HG02852 (cell line): Measurements from ENCODE around the gene LGSN.
"Not testable (repeated sequence)": the region's sequence is repeated elsewhere in the genome, so short reads cannot be mapped to it uniquely, and the experiment has no call there.

ENCODE experiments used
- ATAC-seq: cut with Tn5 transposase; IDR thresholded peaks from one replicate; pipeline ENCODE4 v1.9.1; 2021; ENCODE audit warnings: mild to moderate bottlenecking, moderate library complexity; ENCODE audit not compliant: unreplicated experiment

LGSN gene

GRCh38 chr6:63307581-63308246 lies 12.1 kb downstream of the LGSN start:
- ATAC-seq = peak; percentile 92

- no peak for ATAC-seq
Observed at GRCh38 chr6:63306420-63306819, 13.4 kb downstream of the LGSN start.

GRCh38 chr6:63305277-63305676 lies 14.5 kb downstream of the LGSN start:
- ATAC-seq = no peak

- no peak for ATAC-seq
Observed at GRCh38 chr6:63303476-63303875, 16.3 kb downstream of the LGSN start.

GRCh38 chr6:63299667-63300066 lies 20.1 kb downstream of the LGSN start:
- no peak for ATAC-seq

GRCh38 chr6:63295553-63296194 lies 24.1 kb downstream of the LGSN start:
- no peak for ATAC-seq

GRCh38 chr6:63290492-63291058 lies 29.2 kb downstream of the LGSN start:
- ATAC-seq = no peak

GRCh38 chr6:63289269-63289872 lies 30.4 kb downstream of the LGSN start:
- ATAC-seq = no peak

- ATAC-seq = no peak
Observed at GRCh38 chr6:63280639-63281180, 39.1 kb downstream of the LGSN start.

GRCh38 chr6:63278916-63279315 lies 40.9 kb downstream of the LGSN start:
- no peak for ATAC-seq

- ATAC-seq = no peak
Observed at GRCh38 chr6:63275953-63276352, 43.8 kb downstream of the LGSN start.

GRCh38 chr6:63274795-63275430 lies 44.9 kb downstream of the LGSN start:
- not testable (repeated sequence) for ATAC-seq

GRCh38 chr6:63272397-63272796 lies 47.4 kb downstream of the LGSN start:
- ATAC-seq = no peak

GRCh38 chr6:63269470-63269869 lies 50.3 kb downstream of the LGSN start:
- ATAC-seq = peak; percentile 59

GRCh38 chr6:63268574-63268973 lies 51.2 kb downstream of the LGSN start:
- peak; percentile 83 for ATAC-seq

- ATAC-seq = no peak
Observed at GRCh38 chr6:63267828-63268227, 52.0 kb downstream of the LGSN start.

GRCh38 chr6:63267046-63267445 lies 52.7 kb downstream of the LGSN start:
- ATAC-seq = no peak

GRCh38 chr6:63263444-63263843 lies 56.3 kb downstream of the LGSN start:
- ATAC-seq = no peak

GRCh38 chr6:63261820-63262219 lies 58.0 kb downstream of the LGSN start:
- ATAC-seq = peak; percentile 93

GRCh38 chr6:63259153-63259552 lies 60.6 kb downstream of the LGSN start:
- no peak for ATAC-seq

GRCh38 chr6:63249875-63250482 lies 69.8 kb downstream of the LGSN start:
- ATAC-seq = no peak
